NCI-H226 (cell line): Measurements from ENCODE around the gene SDK2.

Source experiments
- DNase-seq: peaks from one replicate; pipeline ENCODE4 v3.0.0-alpha.2; 2015

The SDK2 gene

GRCh38 chr17:73410586-73411312 is 233.5 kb downstream of the SDK2 start:
- DNase-seq, result no peak

GRCh38 chr17:73404246-73404645 is 240.0 kb downstream of the SDK2 start:
- no peak for DNase-seq

GRCh38 chr17:73402466-73402865 is 241.8 kb downstream of the SDK2 start:
- DNase-seq, result no peak

- no peak for DNase-seq
Observed at GRCh38 chr17:73401911-73402310, 242.3 kb downstream of the SDK2 start.

GRCh38 chr17:73400915-73401545 is 243.2 kb downstream of the SDK2 start:
- no peak for DNase-seq

- no peak for DNase-seq
Observed at GRCh38 chr17:73399056-73399455, 245.2 kb downstream of the SDK2 start.

- DNase-seq, result no peak
Observed at GRCh38 chr17:73397856-73398540, 246.2 kb downstream of the SDK2 start.

GRCh38 chr17:73397278-73397826 is 246.9 kb downstream of the SDK2 start:
- no peak for DNase-seq

GRCh38 chr17:73396431-73397277 is 247.6 kb downstream of the SDK2 start:
- no peak for DNase-seq

GRCh38 chr17:73394512-73395450 is 249.5 kb downstream of the SDK2 start:
- no peak for DNase-seq

- DNase-seq, result no peak
Observed at GRCh38 chr17:73393962-73394361, 250.3 kb downstream of the SDK2 start.

- no peak for DNase-seq
Observed at GRCh38 chr17:73393381-73393780, 250.9 kb downstream of the SDK2 start.

- DNase-seq, result no peak
Observed at GRCh38 chr17:73391331-73392265, 252.6 kb downstream of the SDK2 start.

GRCh38 chr17:73390851-73391250 is 253.4 kb downstream of the SDK2 start:
- DNase-seq, result no peak

GRCh38 chr17:73390221-73390620 is 254.0 kb downstream of the SDK2 start:
- DNase-seq, result no peak

- no peak for DNase-seq
Observed at GRCh38 chr17:73389411-73389810, 254.8 kb downstream of the SDK2 start.

- DNase-seq, result no peak
Observed at GRCh38 chr17:73388578-73388905, 255.7 kb downstream of the SDK2 start.

GRCh38 chr17:73387746-73388577 is 256.3 kb downstream of the SDK2 start:
- no peak for DNase-seq

- DNase-seq, result no peak
Observed at GRCh38 chr17:73386561-73386960, 257.7 kb downstream of the SDK2 start.

- DNase-seq, result no peak
Observed at GRCh38 chr17:73384926-73385325, 259.3 kb downstream of the SDK2 start.
